ENCODE data around the gene LAMA2. TPM values are rescaled to one million over a fixed set of nuclear protein-coding genes. Genes with fewer than 3 reads are reported as not detected.

Gene LAMA2
- total RNA-seq, 2 donors from 2014 or later = 120 to 125 TPM

DNA sequence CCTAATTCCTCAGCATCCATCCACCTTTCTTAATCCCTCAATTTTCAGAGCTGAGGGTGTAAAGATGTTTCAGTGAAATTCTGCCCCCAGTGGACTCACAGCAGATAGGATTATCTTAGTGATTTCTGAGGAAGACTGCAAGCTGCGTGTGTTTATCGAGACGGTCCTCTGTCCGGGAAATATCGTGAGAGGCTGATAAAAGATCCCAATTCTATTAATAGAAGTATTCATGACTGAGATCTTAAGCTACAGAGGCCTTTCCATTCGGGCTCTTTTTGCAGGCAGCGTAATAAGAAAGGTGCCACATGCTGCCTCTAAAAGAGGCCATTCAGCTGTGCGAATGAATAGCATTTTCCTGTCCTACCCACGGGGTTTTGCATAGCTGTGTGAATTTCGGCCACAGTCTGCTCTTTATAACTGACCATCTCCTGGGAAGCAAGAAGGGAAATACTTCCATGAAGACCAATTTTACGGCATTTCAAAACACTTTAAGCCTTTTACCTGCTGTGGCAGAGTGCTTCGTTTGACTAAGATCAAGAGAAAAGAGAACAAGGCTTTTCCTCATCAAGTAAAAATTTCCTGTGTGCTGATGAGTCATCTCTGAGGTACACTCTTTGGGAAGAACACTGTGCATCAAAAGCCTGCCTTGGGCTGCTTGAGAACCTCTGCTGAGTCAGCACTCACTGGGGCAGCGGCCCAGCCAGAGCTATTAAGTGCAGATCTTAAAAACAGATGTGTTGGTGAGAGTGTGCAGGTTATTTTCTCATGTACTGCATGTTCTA is 618.2 kb downstream of the LAMA2 start:
- ATAC-seq = peak; percentile 58 to 91
- DNase-seq = peak; percentile 48
- intact Hi-C loops (cut with DNase I) = loop anchor here (5.0 to 10.0 kb wide), 2 partner anchors 66 to 74 kb away; no protein-coding TSS in a partner anchor

DNA sequence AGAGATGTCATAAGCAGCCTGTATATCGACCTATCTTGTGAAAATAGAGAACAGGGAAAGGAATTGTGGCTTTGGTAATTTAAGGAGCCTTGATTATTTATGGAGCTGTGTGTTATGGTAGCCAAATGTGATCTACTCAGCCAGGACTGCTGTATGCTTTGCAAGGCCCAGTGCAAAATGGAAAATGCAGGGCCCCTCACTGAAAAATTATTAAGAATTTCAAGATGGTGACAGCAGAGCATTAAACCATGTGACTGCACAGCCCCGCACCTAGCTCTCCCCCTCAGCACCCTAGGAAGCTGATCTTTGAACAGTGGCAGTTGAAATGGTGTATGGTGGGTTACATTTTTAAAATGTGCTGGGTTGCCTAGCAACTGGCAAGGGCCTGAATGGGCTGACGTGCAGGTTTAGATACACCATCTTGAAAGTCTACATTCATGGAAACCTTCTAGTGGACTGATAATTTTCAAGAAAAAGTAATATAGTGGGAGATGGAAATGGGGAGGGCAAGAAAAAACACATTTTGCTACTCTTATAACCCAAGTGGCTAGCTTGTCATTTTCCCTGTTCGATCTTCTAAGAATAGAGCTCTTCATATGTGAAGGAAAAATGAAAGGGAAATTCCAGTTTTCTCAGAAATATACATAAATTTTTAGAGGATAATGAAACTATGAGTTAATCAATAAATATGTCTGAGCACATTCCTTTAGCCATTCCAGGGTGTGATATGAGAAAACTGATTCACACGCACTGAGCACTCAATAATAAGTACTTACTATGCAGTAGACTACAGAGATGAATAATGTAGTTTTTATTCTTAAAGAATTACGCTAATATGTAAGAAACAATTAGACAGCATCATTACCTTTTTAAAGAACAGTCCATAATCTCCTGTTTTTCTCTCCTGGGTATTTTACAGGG is 619.1 kb downstream of the LAMA2 start:
- no peak for DNase-seq
- no peak for ATAC-seq
- intact Hi-C loops (cut with DNase I) = loop anchor here (5.0 to 10.0 kb wide), 2 partner anchors 65 to 73 kb away; no protein-coding TSS in a partner anchor

GRCh38 chr6:129504456-129504855 is 621.5 kb downstream of the LAMA2 start:
- DNase-seq (no peak), ATAC-seq (no peak)
- intact Hi-C loops (cut with DNase I) = loop anchor here (5.0 to 10.0 kb wide), 2 partner anchors 63 to 70 kb away; no protein-coding TSS in a partner anchor

GRCh38 chr6:129507059-129507807 is 624.3 kb downstream of the LAMA2 start:
- intact Hi-C loops (cut with DNase I) = loop anchor here in 1 of 2 donors (10.0 kb wide), 1 partner anchor 68 kb away; no protein-coding TSS in a partner anchor
- ATAC-seq (no peak), DNase-seq (no peak)

DNA sequence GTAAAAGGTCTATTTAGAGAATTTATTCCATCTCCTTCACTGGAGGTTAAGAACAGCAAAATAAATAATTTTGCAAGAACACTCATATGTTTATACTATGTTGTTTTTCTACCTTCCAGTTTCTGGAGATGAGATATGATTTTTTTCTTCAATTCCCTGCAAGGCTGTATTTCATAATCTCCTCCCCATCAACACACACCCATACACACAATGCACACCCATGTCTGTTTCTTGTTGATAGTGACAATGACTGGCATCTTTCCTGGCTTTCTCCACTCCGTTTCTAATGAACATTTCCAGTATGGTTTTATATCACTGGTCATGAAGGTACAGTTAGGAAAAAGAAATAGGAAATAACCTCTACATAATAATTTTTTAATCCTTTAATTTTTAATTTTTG is 624.9 kb downstream of the LAMA2 start:
- DNase-seq (no peak), ATAC-seq (no peak)
- intact Hi-C loops (cut with DNase I) = loop anchor here in 1 of 2 donors (10.0 kb wide), 1 partner anchor 67 kb away; no protein-coding TSS in a partner anchor

DNA sequence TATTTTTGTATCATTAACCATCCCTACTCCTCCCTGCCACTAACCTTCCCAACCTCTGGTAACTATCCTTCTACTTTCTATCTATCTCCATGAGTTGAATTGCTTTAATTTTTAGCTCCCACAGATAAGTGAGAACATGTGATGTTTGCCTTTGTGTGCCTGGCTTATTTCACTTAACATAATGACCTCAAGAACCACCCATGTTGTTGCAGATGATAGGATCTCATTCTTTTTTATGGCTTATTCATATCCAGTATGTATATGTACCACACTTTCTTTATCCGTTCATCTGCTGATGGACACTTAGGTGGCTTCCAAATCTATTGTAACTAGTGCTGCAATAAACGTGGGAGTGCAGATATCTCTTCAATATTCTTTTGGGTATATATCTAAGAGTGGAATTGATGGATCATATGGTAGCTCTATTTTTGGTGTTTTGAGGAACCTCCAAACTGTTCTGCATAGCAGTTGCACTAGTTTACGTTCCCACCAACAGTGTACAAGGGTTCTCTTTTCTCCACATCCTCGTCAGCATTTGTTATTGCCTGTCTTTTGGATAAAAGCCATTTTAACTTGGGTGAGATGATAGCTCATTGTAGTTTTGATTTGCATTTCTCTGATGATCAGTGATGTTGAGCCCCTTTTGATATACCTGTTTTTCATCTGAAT is 625.7 kb downstream of the LAMA2 start:
- intact Hi-C loops (cut with DNase I) = loop anchor here in 1 of 2 donors (10.0 kb wide), 1 partner anchor 66 kb away; no protein-coding TSS in a partner anchor
- no peak for DNase-seq

DNA sequence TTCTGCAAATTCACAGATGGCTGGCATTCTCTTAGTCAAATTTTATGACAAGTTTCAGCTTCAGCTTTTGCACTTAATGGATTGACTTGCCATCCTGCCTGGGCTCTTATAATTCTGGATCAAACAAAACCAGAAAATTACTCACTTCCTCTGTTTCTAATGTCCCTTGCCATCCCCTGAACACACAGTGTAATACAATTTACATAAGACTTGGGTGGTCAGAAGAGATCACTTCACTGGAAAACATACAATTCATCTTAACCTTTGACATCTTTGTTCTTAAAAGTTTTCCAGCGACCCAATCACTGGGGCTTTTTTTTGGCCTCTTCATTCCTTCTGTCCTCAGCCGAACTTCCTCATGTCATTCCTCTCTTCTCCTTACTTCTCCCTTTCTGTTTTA is 628.0 kb downstream of the LAMA2 start:
- no peak for ATAC-seq
- no peak for DNase-seq
- intact Hi-C loops (cut with DNase I) = no loop called here

More for the DNA sequence above, 625.7 kb downstream of the LAMA2 start:
- no peak for ATAC-seq

GRCh38 chr6:129513471-129513870 is 630.5 kb downstream of the LAMA2 start:
- DNase-seq = no peak

GRCh38 chr6:129515004-129515403 is 632.1 kb downstream of the LAMA2 start:
- intact Hi-C loops (cut with DNase I) = no loop called here
- DNase-seq (no peak), ATAC-seq (no peak)

More at GRCh38 chr6:129513471-129513870, 630.5 kb downstream of the LAMA2 start:
- ATAC-seq = no peak
- intact Hi-C loops (cut with DNase I) = no loop called here

- no peak for ATAC-seq
- intact Hi-C loops (cut with DNase I) = no loop called here
- no peak for DNase-seq
Observed at GRCh38 chr6:129516005-129516404, 633.1 kb downstream of the LAMA2 start.

DNA sequence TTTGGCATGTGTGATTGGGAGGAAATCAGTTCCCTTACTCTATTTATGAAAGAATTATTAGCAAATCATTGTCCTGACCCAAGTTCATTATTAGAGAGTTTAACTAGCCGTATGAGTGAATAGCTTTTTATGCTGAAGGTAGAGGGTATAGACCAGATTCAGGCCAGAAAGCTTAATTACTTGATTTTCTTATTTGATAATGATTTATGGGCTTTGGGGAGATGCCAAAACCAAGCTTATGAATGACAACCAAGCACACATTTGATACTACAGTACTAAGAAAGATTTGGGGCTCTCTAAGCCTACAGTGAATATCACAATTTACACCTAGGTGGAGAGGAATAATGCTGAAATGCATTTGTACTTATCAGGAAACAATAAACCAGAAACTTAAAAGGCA is 633.8 kb downstream of the LAMA2 start:
- peak in 1 of 2 donors; percentile 24 for ATAC-seq
- DNase-seq = no peak
- intact Hi-C loops (cut with DNase I) = no loop called here

- intact Hi-C loops (cut with DNase I) = no loop called here
- peak in 1 of 2 donors; percentile 32 for ATAC-seq
- no peak for DNase-seq
Observed at GRCh38 chr6:129517288-129517687, 634.4 kb downstream of the LAMA2 start.

- intact Hi-C loops (cut with DNase I) = no loop called here
- DNase-seq = no peak
- ATAC-seq = no peak
Observed at GRCh38 chr6:129519750-129520149, 636.8 kb downstream of the LAMA2 start.

- ATAC-seq = no peak
- DNase-seq = no peak
- intact Hi-C loops (cut with DNase I) = no loop called here
Observed at GRCh38 chr6:129521946-129522345, 639.0 kb downstream of the LAMA2 start.

DNA sequence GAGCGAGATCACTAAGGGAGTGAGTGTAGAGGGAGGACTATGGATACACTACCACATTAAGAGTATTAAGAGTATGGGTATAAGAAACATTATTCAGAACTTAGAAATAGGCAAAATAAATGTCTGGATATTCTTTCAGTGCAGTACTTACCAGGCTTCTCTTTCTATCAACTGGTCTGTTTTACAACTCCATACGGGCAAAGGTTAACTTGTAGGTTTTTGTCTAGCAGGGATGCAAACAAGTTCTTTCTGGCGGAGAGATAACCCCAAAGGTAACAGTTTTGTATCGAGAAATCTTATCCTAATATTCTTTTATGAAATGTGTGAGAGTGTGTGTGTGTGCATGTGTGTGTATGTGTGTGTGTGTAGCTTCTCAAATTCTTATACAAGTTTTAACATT is 640.9 kb downstream of the LAMA2 start:
- no peak for ATAC-seq
- intact Hi-C loops (cut with DNase I) = no loop called here
- no peak for DNase-seq

DNA sequence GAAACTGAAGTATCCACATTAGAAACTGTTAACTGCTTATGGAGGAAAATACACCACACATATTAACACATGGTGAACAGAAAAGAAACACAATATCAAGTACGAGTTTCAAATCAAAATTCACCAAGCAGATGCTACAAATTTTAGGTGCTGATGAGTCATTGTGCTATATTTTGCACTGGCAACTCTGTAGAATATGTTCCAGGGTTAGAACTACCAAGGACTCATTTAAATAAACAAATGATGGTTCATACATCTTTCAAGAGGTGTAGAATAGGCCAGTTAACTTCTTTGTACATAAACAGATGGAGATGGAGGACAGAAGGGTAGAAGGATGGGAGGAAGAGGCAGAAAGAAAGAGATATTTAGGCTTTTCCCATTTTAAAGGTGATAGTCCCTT is 642.1 kb downstream of the LAMA2 start:
- intact Hi-C loops (cut with DNase I) = no loop called here
- DNase-seq = no peak
- ATAC-seq = no peak

- no peak for ATAC-seq
- intact Hi-C loops (cut with DNase I) = no loop called here
- DNase-seq = no peak
Observed at GRCh38 chr6:129534926-129535325, 652.0 kb downstream of the LAMA2 start.

DNA sequence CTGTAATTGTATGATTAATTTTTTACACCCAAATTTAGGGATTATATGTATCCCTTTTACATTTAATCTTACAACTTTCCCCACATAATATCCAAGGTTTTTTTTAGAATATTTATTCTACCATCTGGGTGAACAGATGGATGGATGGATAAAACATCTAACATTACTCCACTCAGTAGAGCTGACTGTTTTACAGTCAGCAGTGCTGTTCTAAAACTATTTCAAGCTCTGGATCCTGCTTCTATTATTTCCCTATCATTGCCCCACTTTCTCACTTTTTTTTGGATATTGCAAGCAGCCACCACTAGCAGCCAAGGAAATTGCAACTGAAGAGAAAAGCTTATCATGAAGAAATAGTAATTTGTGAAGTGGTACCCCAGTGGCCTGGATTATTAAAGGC is 653.3 kb downstream of the LAMA2 start:
- no peak for ATAC-seq
- no peak for DNase-seq
- intact Hi-C loops (cut with DNase I) = no loop called here

DNA sequence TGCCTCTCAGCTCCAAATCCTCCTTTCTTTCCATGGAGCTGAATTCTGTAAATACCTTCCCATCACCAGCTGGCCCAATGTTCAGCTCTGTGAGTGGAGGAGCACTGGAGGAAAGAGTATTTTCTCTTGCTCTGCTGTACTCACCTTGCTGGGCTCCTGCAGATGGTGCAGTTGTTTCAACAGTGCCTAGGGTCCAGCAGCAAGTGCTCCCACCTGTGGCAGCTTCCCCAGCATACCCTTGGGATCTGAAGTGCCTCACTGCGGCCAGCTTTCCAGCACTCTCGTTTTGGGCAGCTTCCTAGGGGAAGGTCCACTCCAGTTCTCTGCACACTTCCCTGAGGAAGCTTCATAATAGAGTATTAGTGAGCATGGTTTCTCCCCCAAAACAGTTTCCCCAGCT is 656.1 kb downstream of the LAMA2 start:
- ATAC-seq (no peak), DNase-seq (no peak)
- intact Hi-C loops (cut with DNase I) = no loop called here
